ENCODE data around the gene NSMCE4A. TPM values are rescaled to one million over a fixed set of nuclear protein-coding genes. Genes with fewer than 3 reads are reported as not detected.
A peak's percentile ranks its signal among the peaks of the same experiment; 100 is the strongest.
"Not testable (repeated sequence)": the region's sequence is repeated elsewhere in the genome, so short reads cannot be mapped to it uniquely, and the experiment has no call there.

The NSMCE4A gene, protein sequence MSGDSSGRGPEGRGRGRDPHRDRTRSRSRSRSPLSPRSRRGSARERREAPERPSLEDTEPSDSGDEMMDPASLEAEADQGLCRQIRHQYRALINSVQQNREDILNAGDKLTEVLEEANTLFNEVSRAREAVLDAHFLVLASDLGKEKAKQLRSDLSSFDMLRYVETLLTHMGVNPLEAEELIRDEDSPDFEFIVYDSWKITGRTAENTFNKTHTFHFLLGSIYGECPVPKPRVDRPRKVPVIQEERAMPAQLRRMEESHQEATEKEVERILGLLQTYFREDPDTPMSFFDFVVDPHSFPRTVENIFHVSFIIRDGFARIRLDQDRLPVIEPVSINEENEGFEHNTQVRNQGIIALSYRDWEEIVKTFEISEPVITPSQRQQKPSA
- total RNA-seq: 55.0 TPM

DNA sequence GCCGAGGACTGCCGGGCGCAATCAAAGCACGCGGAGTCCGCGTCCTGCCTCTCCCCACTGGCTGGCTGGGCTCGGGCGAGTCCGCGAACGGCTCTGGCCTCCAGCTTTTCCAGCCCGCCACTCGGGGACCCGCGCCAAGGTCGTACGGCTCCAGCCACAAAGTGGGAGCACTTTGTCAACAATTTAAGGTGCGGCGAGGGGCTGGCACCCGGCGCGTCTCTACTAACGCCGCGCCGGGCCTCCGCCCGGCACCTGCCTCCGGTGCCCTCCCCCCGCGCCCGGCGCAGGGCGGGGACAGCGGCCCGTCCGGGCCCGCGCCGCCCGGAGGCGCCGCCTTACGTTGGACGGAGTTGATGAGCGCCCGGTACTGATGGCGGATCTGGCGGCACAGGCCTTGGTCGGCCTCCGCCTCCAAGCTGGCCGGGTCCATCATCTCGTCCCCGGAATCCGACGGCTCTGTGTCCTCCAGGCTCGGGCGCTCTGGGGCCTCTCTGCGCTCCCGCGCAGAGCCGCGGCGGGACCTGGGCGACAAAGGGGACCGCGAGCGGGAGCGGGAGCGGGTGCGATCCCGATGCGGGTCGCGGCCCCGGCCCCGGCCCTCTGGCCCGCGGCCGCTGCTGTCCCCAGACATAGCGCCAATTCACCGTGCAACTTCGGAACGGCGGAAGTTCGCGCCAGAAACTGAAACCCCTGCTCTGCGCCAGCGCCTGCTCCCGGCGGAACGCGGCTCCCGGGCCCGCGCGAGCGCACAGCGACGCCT, at the start of gene NSMCE4A:
TSS of gene NSMCE4A (minus strand) at position 683 of the 760 bp plus-strand sequence. CDS start at position 631, 52 bp downstream.
- DNase-seq (ENCODE audit: low spot score): peak; percentile 76

DNA sequence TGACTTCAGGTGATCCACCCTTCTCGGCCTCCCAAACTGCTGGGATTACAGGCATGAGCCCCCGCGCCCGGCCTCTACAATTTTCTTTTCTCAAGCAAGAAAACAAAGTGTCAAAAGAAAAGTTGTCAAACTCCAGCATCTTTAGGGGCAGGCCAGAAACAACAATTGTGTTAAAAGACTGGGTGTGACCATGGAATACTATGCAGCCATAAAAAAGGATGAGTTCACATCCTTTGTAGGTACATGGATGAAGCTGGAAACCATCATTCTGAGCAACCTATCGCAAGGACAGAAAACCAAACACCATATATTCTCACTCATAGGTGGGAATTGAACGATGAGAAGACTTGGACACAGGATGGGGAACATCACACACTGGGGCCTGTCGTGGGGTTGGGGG, 48.2 kb upstream of the NSMCE4A start:
- DNase-seq (ENCODE audit: low spot score): not testable (repeated sequence)

DNA sequence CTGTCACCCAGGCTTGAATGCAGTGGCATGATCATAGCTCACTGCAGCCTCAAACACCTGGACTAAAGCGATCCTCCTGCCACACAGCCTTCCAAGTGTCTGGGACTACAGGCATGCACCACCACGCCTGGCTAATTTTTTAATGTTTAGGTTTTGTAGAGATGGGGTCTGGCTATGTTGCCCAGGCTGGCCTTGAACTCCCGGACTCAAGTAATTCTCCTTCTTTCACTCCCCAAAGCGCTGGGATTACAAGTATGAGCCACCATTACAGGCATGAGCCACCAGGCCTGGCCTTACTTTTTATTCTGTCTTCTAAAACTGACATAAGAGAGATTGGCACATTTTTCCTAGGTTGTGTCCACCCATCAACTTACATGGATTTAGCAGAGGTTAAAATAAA, 47.3 kb upstream of the NSMCE4A start:
- DNase-seq (ENCODE audit: low spot score): no peak

DNA sequence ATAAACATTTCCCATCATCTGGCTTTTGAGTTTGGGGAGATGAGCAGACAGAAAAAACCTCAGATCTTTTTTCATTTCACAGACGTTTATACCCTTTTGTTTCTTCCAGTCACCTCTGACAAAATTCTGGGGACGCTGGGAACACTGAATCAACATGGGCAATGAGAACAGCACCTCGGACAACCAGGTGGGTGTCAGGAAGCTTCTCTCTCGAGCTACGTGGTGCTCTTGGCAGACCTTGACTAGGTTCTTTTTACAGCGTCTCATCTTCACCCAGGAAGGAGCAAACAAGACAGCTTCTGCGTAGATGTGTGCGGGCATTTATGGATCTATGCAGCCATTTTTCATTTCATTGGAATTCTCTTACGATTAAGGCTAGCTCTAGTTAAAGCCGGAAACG, 46.8 kb upstream of the NSMCE4A start:
- no peak for DNase-seq (ENCODE audit: low spot score)

DNA sequence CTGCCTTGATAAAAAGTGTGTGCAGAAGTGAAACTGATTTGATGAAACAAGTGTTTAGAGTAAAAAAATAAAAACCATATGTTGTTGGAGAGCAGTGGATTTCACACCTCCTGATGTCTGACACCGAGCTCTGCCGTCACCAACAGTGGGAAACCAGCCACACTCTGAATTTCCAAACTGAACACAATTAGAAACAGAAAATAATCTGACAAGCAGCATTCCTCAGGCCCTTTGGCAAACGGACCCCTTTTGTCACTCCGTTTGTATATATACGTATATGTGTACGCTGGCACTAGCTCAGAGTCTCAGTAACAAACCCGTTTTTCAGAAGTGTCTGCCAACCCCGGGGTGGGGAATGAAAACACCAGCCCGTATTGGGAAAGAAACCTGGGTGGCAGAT, 46.4 kb upstream of the NSMCE4A start:
- peak; percentile 31 for DNase-seq (ENCODE audit: low spot score)

DNA sequence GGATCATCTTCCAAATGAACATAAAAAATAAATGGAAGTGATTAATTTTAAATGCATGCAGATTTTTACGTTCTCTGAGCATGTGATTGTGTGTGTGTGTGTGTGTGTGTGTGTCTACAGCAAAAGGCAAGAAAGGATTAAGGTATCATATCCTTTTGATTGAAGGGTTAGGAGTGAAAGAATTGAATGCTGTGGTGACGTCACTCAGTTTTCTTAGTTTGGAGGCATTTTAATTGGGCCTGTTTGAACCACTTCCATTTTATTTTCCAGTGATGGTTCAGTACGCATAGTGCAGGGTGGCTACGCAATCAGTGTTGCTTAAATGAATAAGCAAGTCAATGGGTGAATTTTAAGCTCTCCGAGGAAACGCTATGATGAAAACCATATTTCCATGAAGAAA, 45.2 kb upstream of the NSMCE4A start:
- no peak for DNase-seq (ENCODE audit: low spot score)

DNA sequence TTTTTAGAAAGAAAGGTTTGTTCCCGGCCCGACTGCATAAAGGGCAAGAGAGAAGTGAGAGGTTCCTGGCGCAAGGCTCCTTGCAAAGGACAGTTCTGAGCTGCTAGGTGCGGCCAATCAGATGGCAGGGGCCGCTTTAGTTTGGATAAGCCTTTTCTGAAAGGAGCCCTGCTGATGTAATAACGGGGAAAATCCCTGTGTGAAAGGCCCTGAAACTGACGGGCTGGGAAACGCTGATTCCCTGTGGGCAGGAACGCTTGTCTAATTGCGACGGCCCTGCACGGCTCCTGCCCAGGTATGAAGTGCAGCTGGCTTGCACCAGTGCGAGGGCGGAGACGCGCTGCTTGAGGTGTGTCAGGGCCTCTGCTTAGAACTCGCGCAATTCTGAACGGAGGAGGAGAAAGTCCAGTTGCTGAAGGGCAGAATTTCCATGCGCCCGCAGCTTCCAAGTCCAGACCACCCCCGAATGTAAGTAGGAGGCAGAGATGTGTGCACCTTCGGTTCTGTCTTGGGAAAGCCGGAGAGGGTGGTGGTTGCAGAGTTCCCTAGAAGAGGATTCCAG, 44.5 kb upstream of the NSMCE4A start:
- DNase-seq (ENCODE audit: low spot score): peak; percentile 75

DNA sequence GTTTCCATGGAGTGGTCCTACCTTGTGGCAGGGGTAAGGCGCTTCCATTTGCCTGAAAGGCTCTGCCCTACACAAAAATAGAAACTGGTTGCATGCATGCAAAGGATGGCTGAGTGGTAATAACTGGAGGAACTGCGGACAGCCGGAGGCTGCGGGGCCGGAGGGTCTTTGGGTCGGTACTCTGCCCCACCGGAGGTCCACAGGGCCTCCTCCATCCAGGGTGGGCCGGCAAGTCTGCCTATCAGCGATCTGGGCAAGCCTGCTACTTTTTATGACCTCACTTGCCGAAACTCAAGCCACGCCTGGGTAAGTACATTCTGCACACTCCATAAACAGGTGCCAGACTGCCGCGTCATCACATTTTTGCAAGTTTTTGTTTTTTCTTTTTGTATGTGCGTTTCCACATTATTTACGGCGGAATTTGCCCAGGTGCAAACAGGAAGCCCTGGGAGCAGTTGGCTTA, 44.0 kb upstream of the NSMCE4A start:
- peak; percentile 48 for DNase-seq (ENCODE audit: low spot score)

DNA sequence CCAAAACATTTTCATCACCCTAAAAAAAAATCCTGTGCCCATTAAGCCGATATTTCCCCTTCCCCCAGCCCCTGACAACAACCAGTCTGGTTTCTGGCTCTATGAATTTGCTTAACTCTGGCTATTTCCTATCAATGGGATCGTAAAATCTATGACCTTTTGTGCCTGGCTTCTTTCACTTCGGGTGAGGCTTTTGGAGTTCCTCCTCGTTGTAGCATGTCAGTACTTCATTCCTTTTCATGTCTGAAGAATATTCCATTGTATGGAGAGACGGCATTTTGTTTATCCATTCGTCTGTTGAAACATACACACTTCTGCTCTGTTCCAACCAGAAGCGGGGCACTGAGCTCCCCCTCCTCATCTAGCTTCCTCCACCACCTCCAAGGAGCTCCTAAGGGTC, 43.5 kb upstream of the NSMCE4A start:
- DNase-seq (ENCODE audit: low spot score): no peak

DNA sequence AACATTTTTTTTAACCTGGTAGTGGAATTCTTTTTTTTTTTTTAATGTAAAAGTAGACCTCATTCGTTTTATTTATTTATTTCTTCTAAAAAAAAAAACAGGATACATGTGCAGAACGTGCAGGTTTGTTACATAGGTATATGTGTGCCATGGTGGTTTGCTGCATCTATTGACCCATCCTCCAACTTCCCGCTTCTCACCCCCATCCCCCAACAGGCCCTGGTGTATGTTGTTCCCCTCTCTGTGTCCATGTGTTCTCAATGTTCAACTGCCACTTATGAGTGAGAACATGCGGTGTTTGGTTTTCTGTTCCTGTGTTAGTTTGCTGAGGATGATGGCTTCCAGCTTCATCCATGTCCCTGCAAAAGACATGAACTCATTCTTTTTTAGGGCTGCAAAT, 42.9 kb upstream of the NSMCE4A start:
- not testable (repeated sequence) for DNase-seq (ENCODE audit: low spot score)

DNA sequence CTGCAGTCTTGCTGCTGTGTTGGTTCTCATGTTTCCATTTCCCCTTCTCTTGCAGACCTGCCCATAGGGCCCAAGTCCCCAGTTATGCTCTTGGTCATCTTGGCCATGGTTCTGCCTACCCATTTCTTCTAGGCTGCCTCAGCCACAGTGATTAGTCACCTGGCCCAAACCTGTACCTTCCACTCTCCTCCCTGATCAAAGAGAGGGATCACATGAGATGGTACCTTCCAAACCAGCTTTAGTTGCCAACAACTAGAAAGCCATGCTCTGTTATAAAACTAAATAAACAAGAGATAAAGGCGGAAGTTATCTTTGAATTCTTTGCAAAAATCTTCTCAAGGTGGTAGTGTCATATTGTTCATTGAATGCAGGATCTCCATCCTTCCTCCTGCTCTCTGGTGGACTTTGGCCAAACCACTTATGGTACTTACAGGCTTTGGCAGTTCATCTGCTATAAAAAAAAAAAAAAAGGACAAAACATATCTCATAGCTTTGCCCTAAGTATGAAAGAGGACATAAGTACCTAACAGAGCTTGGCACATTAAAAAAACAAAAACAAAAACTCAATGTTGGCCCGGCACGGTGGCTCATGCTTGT, 39.7 kb upstream of the NSMCE4A start:
- peak; percentile 56 for DNase-seq (ENCODE audit: low spot score)

DNA sequence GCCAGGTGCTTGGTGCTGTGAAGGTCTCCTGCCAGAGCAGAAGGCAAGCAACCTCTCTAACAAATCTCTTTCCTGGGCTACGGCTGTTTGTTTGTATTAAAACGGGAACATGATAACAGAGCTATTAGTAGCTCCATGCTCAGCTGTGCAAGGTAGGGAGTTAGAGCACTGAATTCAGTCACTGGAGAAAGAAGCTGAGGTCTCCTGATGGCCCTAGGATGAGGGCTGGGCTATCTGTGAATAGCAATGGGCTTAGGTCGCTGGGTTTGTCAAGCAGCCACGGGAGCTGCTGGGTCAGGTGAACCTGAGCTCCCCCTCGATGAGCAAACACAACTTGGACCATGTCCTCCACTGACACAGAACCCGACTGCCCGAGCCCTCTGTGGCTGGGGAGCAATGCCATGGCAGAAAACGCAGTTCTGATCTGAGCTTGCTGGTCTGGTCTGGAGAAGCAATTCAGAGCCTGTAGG, 38.3 kb upstream of the NSMCE4A start:
- DNase-seq (ENCODE audit: low spot score): no peak

DNA sequence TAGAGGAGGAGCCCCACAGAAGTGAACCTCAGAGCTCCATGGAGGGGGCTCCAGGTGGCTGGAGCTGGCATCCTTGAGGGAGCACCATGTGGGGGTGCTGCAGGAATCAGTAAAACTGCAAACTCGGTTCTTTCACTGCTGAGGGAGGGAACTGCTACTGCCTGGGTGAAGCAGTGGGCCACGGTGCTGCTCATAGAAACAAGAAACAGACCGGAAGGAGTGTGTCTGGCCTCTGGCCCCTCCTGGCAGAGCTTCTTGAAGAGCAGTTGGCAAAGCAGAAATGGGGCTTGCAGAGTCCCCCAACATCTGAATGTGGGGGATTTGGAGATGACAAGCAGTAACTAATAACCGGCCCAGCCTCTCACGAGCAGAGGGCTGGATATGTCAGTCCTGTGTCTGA, 37.7 kb upstream of the NSMCE4A start:
- no peak for DNase-seq (ENCODE audit: low spot score)

DNA sequence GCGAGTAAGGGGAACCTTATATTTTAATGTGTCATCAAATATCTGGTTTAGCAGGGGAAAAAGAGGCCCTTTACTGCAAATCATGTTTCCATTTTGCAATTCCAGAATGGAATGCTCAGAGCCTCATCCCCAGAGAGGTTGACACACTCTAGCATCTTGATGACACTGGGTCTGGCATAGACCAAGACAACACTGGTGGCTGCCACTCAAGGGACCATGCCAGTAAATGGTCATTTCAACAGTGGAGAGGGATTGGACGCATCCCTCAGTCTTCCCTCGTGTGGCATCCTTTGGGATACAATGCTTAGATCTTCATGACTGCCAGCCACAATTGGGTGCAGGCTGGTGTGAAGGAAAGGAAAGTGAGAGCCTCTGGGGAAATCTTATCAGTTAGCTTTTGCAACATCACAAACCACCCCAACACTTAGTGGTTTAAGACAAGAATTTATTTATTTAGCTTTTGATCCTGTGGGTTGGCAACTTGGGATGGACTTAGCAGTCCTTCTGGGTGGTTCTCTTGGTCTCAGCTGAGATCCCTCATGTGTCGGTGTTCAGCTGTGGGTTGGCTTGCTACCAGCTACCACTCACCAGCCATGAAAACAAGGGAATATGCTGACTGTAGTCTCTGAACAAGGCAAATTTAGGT, 35.5 kb upstream of the NSMCE4A start:
- no peak for DNase-seq (ENCODE audit: low spot score)

DNA sequence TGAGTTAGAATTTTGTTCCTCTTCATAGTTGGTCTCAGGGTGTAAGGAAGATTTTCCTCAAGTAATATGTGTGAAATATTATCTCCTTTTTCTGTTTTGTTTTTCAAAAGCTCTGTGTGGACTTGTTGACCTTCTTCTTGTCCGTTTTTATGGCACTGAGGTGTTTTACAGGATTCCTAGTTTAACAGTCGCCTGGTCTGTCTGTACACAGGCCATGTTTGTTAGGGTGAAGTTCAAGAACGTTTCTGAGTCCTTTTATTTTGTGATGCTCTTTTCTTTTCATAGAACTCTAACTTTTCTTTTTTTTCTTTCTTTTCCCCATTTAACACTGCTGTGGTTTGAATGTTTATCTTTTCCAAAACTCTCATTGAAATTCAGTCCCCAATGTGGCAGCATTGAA, 32.4 kb upstream of the NSMCE4A start:
- DNase-seq (ENCODE audit: low spot score): no peak

DNA sequence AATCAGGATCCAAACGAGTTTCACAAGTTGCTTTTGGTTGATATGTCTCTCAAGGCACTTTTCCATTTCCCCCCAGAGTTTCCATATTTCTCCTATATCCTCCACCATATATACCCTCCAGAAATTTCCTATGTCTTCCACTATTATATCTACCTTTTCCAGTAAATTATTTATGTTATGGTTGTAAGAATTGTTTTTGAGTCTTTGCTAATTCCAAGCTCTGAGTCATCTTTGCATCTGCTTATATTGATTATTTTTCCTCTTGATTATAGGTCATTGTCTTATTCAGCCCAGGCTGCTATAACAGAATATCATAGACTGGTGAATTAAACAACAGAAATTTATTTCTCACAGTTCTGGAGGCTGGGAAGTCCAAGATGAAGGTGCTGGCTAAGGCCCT, 26.7 kb upstream of the NSMCE4A start:
- DNase-seq (ENCODE audit: low spot score): no peak

DNA sequence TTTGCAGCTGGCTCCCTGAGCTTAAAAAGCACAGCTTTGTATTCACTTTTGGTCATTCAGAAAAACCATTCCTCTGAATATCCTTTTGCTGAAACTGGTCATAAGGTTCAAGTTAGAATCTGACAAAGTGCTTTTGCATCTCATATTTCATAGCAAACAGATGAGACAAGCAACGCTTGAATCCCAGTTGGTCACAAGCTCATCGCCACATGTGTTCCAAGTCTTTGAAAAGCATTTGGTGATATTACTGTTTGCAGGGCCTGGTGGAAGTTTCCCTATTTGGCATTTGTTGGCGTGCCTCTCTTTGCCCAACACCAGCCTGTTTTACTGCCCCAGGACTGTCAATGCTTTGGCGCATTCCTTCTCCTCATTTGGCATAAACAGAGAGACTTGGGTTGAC, 24.3 kb upstream of the NSMCE4A start:
- DNase-seq (ENCODE audit: low spot score): no peak

DNA sequence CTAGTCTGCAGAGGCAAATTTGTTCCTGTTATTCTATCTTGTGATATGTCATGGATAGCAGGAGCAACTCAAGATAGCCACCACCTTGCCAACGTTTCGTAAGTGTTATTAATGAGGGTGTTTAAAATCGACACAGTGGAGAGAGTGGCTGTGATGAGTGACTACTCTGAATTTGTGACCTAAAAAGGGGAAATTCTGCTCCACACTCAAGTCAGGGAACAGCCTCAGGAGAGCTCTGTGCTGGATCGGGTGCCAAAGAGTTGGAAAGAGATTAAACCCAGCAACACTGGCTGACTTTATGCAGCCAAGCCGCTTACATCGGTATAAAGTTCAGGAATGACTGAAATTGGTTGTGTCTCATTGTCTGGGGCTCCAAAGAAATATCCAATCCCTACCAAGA, 23.4 kb upstream of the NSMCE4A start:
- no peak for DNase-seq (ENCODE audit: low spot score)

DNA sequence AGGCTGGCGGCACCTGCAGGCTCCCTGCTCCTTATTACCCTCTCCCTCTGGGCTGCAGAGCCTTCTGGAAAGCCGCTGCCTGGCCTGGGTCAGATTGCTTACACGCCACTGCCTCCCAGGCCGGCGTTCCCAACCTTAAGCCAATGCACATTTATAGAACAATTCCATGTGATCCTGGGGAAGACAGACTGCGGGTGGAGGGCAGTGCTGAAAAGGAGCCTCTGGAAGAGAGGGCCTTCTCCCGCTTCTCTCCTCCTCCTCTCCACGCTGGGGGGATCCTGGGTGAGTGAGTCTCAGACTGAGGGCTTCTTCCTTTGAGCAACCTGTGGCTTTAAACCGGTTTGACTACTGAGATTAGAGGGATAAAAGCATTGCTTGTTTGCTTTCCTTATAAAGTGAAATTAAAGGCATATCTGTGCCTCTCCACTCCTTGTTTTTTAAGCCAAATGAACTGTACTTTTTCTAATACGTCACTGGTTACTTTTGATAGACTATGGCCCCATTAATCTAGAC, 19.5 kb upstream of the NSMCE4A start:
- DNase-seq (ENCODE audit: low spot score): peak; percentile 46

DNA sequence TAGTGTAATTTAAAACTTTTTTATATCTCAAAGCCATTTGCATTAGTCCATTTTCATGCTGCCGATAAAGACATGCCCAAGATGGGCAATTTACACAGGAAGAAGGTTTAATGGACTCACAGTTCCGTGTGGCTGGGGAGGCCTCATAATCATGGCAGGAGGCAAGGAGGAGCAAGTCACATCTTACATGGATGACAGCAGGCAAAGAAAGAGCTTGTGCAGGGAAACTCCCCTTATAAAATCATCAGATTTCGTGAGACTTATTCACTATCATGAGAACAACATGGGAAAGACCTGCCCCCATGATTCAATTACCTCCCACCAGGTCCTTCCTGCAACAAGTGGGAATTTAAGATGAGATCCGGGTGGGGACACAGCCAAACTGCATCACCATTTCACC, 16.7 kb upstream of the NSMCE4A start:
- not testable (repeated sequence) for DNase-seq (ENCODE audit: low spot score)

DNA sequence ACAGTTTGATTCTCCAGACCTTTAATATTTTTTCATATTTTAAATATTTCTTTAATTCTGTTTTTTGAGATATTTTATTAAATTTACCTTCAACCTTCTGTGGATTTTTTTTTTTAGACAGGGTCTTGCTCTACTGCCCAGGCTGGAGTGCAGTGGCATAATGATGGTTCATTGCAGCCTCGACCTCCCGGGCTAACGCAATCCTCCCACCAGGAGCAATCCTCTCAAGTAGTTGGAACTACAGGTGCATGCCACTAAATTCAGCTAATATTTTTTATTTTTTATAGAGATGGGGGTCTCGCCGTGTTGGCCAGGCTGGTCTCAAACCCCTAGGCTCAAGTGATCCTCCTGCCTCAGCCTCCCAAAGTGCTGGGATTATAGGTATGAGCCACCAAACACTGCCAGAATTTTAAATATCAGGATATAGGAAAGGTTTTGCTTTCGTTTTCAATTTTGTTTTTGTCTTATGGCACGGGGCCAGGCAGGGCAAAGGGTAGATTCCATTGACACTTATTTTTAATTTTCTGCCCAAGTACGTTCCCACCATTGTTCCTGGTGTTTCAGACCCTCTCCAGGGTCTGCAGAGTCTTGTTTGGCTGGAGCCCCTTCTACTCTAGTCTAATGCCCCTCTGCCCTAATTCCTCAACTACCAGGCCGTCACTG, 15.1 kb upstream of the NSMCE4A start:
- DNase-seq (ENCODE audit: low spot score): no peak
